SU-DHL-6 (cell line): Measurements from ENCODE around the gene OR9A2.
A peak's percentile ranks its signal among the peaks of the same experiment; 100 is the strongest.

Experiments used
- H2AFZ ChIP-seq: fragments of 200-600 bp; sonication (generic); 2 replicates; pipeline ENCODE4 v1.6.1; 2014; ENCODE audit warnings: low read depth, mild to moderate bottlenecking, moderate library complexity, mixed read lengths, antibody characterized with exemption, low read length; ENCODE audit not compliant: severe bottlenecking
- H3F3A ChIP-seq: fragments of 200-600 bp; shearing (Covaris generic); 2 replicates; pipeline ENCODE4 v1.6.0; 2016; ENCODE audit warnings: antibody characterized with exemption, mild to moderate bottlenecking; ENCODE audit not compliant: insufficient read depth
- H3K27ac ChIP-seq: fragments of 200-600 bp; sonication (generic); 2 replicates; pipeline ENCODE4 v1.5.1; 2016; ENCODE audit warnings: low read depth, mild to moderate bottlenecking, low read length, moderate library complexity, mixed read lengths
- H3K27me3 ChIP-seq: fragments of 200-600 bp; sonication (generic), shearing (Covaris generic); 2 replicates; pipeline ENCODE4 v1.6.0; 2014; ENCODE audit warnings: mild to moderate bottlenecking, low read length
- H3K36me3 ChIP-seq: fragments of 200-600 bp; sonication (generic); 2 replicates; pipeline ENCODE4 v1.6.1; 2014; ENCODE audit warnings: mild to moderate bottlenecking, low read length, mixed read lengths
- H3K4me2 ChIP-seq: fragments of 300-600, 200-600 bp; shearing (Covaris generic), sonication (generic); 2 replicates; pipeline ENCODE4 v1.6.0; 2014; ENCODE audit warnings: low read length, low read depth, mild to moderate bottlenecking; ENCODE audit not compliant: poor library complexity, severe bottlenecking
- H3K4me3 ChIP-seq: fragments of 200-600 bp; sonication (generic); 2 replicates; pipeline ENCODE4 v1.5.1; 2014; ENCODE audit warnings: antibody characterized with exemption, low read length, mild to moderate bottlenecking, mixed read lengths; ENCODE audit not compliant: insufficient read depth, poor library complexity, severe bottlenecking
- H3K79me2 ChIP-seq: fragments of 200-600 bp; sonication (generic); 2 replicates; pipeline ENCODE4 v1.6.1; 2014; ENCODE audit warnings: mild to moderate bottlenecking, low read length, moderate library complexity; ENCODE audit not compliant: insufficient read depth
- H3K9ac ChIP-seq: fragments of 200-600 bp; sonication (generic); 2 replicates; pipeline ENCODE4 v1.7.0; 2014; ENCODE audit warnings: mild to moderate bottlenecking, low read length
- H3K9me2 ChIP-seq: fragments of 200-600 bp; sonication (generic); replicated peaks from 2 replicates; pipeline ENCODE4 v1.6.1; 2014; ENCODE audit warnings: low read length; ENCODE audit not compliant: insufficient read depth
- H3K9me3 ChIP-seq: fragments of 200-600 bp; sonication (generic); 2 replicates; pipeline ENCODE4 v1.6.1; 2014; ENCODE audit warnings: low read length, mixed read lengths; ENCODE audit not compliant: insufficient read depth
- H4K20me1 ChIP-seq: fragments of 200-600 bp; sonication (generic); 2 replicates; pipeline ENCODE4 v1.6.1; 2014; ENCODE audit warnings: low read depth, mild to moderate bottlenecking, antibody characterized with exemption, low read length, moderate library complexity, mixed read lengths
- EZH2phosphoT487 ChIP-seq: fragments of 200-600 bp; sonication (generic), shearing (Covaris generic); conservative IDR thresholded peaks from 2 replicates; pipeline ENCODE4 v1.6.1; 2018; ENCODE audit warnings: mild to moderate bottlenecking, antibody characterized with exemption, low read length, moderate library complexity, mixed read lengths
- TF ChIP-seq, protein P1 (sequence below): fragments of 200-600 bp; sonication (generic); IDR thresholded peaks from one replicate; pipeline ENCODE4 v1.5.1; 2017; ENCODE audit warnings: antibody characterized with exemption, mild to moderate bottlenecking, low read length, moderate library complexity; ENCODE audit not compliant: insufficient read depth, poor library complexity, severe bottlenecking

The OR9A2 gene

DNA sequence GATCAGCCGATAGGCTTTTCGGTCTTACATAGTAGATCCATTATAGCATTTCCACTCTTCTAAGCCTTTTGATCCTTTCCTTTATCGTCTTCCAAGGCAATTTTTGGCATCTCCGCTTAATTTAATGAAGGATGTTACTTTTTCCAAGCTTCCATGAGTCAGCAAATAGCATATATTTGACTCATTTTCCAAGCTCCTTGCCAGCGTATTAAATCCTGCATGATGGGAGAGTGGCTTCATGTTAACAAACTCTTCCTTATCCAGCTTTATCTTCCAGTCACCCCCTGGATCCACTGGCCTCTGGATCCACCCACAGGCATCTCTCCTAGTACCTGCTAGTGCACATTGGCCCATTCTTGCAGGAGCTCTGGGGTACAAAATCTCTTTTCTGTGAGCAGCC is 13.0 kb downstream of the OR9A2 start:
- H3K79me2 ChIP-seq = no peaks in the 10 kb centered on the region
- no peak overlapping the region for H2AFZ ChIP-seq
- H3K9ac ChIP-seq = 0 out of 2 replicates have a peak overlapping the region, but pooled peaks have one; percentile 2
- H4K20me1 ChIP-seq = no peaks in the 10 kb centered on the region
- H3K9me3 ChIP-seq = no peaks in the 10 kb centered on the region
- no peaks in the 10 kb centered on the region for H3K27me3 ChIP-seq
- no peaks in the 10 kb centered on the region for H3K36me3 ChIP-seq
- no peak overlapping the region for H3K4me3 ChIP-seq
- H3K9me2 ChIP-seq = no peaks in the 10 kb centered on the region
- H3F3A ChIP-seq = no peaks in the 10 kb centered on the region
- no peak overlapping the region for H3K4me2 ChIP-seq
- TF ChIP-seq, protein P1, sequence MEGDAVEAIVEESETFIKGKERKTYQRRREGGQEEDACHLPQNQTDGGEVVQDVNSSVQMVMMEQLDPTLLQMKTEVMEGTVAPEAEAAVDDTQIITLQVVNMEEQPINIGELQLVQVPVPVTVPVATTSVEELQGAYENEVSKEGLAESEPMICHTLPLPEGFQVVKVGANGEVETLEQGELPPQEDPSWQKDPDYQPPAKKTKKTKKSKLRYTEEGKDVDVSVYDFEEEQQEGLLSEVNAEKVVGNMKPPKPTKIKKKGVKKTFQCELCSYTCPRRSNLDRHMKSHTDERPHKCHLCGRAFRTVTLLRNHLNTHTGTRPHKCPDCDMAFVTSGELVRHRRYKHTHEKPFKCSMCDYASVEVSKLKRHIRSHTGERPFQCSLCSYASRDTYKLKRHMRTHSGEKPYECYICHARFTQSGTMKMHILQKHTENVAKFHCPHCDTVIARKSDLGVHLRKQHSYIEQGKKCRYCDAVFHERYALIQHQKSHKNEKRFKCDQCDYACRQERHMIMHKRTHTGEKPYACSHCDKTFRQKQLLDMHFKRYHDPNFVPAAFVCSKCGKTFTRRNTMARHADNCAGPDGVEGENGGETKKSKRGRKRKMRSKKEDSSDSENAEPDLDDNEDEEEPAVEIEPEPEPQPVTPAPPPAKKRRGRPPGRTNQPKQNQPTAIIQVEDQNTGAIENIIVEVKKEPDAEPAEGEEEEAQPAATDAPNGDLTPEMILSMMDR = no peak
- TF ChIP-seq EZH2phosphoT487 = no peak
- peak overlapping the region; percentile 53 for H3K27ac ChIP-seq

DNA sequence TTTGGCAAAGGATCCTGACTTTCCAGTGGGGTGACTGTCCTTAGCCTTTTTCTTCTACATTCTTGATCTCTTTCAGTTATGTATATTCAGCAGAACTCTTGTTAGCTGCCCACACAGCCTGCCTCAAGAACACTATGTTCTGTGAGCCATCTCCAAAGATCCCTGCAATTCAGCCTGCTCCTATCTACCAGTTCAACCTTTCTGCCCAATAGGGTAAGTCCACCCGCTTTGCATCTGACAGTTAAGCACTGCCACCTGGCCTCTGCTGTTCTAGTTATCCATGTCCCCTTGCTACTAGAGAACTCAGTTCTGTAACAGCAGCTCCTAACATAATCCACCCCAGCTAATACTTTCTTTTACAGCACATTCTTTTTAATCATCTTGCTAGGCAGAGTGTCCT is 13.5 kb downstream of the OR9A2 start:
- TF ChIP-seq, protein P1 = no peak
- TF ChIP-seq EZH2phosphoT487 = no peak
- Histone ChIP-seq H3K27ac (peak overlapping the region; percentile 53; the same call in 1 of the 2 replicates), H3K79me2 (no peaks in the 10 kb centered on the region), H2AFZ (no peak overlapping the region), H3K36me3 (no peaks in the 10 kb centered on the region), H4K20me1 (no peaks in the 10 kb centered on the region), H3K27me3 (no peaks in the 10 kb centered on the region), H3F3A (no peaks in the 10 kb centered on the region), H3K4me2 (no peak overlapping the region), H3K9me2 (no peaks in the 10 kb centered on the region), H3K9me3 (no peaks in the 10 kb centered on the region), H3K9ac (0 out of 2 replicates have a peak overlapping the region, but pooled peaks have one; percentile 2), H3K4me3 (no peak overlapping the region)

DNA sequence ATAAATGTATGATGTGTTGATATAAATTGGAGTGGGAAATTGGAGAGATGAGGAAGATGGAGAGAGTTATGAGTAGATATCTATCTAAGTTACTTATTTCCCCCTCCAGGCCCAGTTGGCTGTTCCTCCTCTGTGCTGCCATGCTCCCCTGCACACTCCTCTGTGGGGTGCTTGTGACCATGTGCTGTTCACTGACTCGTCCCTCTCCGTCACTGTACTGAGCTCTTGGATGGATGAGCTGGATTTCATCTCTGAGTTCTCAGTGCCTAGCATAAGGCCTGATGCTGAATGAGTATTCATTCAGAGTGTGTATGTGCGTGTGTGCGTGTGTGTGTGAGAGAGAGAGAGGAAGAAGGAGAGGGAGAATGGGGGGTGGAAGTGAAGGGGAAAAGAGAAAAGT is 14.5 kb downstream of the OR9A2 start:
- Histone ChIP-seq H3K27me3 (no peaks in the 10 kb centered on the region), H4K20me1 (no peaks in the 10 kb centered on the region), H3F3A (no peaks in the 10 kb centered on the region), H3K4me3 (no peak overlapping the region), H3K27ac (no peak overlapping the region), H3K9me2 (no peaks in the 10 kb centered on the region), H3K9ac (no peak overlapping the region), H3K4me2 (no peak overlapping the region), H3K9me3 (no peaks in the 10 kb centered on the region), H2AFZ (no peak overlapping the region), H3K36me3 (no peaks in the 10 kb centered on the region), H3K79me2 (no peaks in the 10 kb centered on the region)
- no peak for TF ChIP-seq EZH2phosphoT487
- TF ChIP-seq, protein P1 = no peak
